ENCODE measurements around the gene NANOS3. TPM values are rescaled to one million over a fixed set of nuclear protein-coding genes. Genes with fewer than 3 reads are reported as not detected.

Gene NANOS3
- total RNA-seq, 1 donor from 2014 or later, result 6.7 TPM

- Mint-ChIP-seq H3K4me3 (ENCODE audit: unreplicated experiment) (no peak overlapping the region), H3K36me3 (ENCODE audit: low read depth) (no peaks in the 10 kb centered on the region), H3K27me3 (ENCODE audit: low read depth) (no peaks in the 10 kb centered on the region), H3K9me3 (ENCODE audit: low read depth) (no peaks in the 10 kb centered on the region), H3K27ac (ENCODE audit: unreplicated experiment) (no peak overlapping the region), H3K4me1 (ENCODE audit: low read depth) (peaks cover 28% of the 10 kb centered on the region)
- TF ChIP-seq, protein P1, sequence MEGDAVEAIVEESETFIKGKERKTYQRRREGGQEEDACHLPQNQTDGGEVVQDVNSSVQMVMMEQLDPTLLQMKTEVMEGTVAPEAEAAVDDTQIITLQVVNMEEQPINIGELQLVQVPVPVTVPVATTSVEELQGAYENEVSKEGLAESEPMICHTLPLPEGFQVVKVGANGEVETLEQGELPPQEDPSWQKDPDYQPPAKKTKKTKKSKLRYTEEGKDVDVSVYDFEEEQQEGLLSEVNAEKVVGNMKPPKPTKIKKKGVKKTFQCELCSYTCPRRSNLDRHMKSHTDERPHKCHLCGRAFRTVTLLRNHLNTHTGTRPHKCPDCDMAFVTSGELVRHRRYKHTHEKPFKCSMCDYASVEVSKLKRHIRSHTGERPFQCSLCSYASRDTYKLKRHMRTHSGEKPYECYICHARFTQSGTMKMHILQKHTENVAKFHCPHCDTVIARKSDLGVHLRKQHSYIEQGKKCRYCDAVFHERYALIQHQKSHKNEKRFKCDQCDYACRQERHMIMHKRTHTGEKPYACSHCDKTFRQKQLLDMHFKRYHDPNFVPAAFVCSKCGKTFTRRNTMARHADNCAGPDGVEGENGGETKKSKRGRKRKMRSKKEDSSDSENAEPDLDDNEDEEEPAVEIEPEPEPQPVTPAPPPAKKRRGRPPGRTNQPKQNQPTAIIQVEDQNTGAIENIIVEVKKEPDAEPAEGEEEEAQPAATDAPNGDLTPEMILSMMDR (IDR thresholded peaks at IDR 0.05), result peak; percentile 53
- no peak for DNase-seq (ENCODE audit: low spot score)
These were observed 6.7 kb downstream of the NANOS3 start for GRCh38 chr19:13883516-13884064.

DNA sequence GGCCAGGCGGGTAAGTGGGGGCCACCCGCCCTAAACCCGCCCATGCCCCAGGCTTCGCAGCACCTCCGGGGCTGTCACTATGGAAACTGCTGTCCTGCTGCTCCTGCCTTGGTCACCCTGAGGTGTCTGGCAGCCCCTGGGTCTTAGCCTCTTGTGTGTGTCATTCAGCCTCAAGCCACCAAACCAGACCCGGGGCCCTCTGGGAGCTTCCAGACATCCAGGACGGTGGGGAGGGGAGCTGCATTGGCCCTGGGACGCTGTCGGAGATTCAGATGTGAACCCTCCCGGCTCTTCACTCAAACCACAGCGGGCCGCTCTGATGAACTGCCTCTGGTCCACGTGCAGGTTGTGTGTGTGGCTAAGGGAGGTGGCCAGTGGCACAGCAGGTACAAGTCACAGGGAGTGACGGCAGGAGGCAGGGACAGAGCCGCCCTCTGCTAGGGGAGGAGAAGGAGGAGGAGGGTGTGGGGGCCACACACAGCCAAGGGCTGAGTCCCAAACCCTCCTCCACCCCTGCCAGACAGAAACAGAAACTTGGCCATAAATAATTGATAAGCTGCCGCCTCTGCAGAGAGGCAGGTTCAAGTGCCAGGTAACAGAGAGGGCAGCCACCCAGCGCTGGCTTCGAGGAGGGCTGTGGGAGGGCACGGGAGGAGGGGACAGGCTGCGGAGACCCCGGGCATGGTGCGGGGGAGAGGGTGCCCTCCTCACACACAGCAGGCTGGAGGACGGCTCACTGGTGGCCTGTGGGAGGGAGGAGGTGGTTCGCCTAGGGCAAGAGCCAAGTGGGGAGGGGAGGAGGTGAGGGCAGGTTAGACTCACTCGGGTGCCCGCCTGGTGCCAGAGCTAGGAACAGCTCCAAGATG is 8.0 kb downstream of the NANOS3 start:
- TF ChIP-seq, protein P1 (IDR thresholded peaks at IDR 0.05), result no peak
- Mint-ChIP-seq H3K27ac (ENCODE audit: unreplicated experiment) (no peak overlapping the region), H3K27me3 (ENCODE audit: low read depth) (no peaks in the 10 kb centered on the region), H3K9me3 (ENCODE audit: low read depth) (no peaks in the 10 kb centered on the region), H3K36me3 (ENCODE audit: low read depth) (no peaks in the 10 kb centered on the region), H3K4me3 (ENCODE audit: unreplicated experiment) (no peak overlapping the region), H3K4me1 (ENCODE audit: low read depth) (peaks cover 24% of the 10 kb centered on the region)
- DNase-seq (ENCODE audit: low spot score), result no peak

DNA sequence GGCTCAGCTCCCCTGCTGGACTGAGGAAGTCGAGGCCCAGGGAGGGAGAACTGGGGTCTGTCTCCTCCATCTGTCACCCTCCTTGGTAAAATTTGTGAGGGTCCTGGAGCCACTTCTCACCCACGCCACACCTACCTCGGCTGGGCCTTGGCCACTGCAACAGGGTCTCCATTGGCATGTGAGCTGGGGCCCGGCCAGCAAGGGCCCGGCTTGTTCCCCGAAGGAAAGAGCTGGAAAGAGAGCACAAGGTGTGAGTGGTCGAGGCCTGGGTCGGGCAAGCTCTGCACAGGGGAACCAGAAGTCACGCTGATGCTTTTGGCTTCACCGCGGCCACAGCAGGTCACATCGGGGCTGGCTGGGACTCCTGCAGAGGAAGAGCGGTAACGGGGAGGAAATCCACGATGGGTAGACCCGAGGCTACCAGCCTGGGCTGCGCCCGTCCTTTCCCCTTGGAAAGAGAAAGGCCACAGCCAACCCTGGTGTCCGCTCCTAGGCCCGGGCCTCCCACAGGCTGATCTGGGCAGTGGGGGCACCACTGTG is 9.0 kb downstream of the NANOS3 start:
- H3K4me3 Mint-ChIP-seq (ENCODE audit: unreplicated experiment), result no peak overlapping the region
- TF ChIP-seq, protein P1 (IDR thresholded peaks at IDR 0.05), result no peak
- peaks cover 16% of the 10 kb centered on the region for H3K4me1 Mint-ChIP-seq (ENCODE audit: low read depth)
- H3K27ac Mint-ChIP-seq (ENCODE audit: unreplicated experiment), result no peak overlapping the region
- no peaks in the 10 kb centered on the region for H3K9me3 Mint-ChIP-seq (ENCODE audit: low read depth)
- no peak for DNase-seq (ENCODE audit: low spot score)
- no peaks in the 10 kb centered on the region for H3K36me3 Mint-ChIP-seq (ENCODE audit: low read depth)
- no peaks in the 10 kb centered on the region for H3K27me3 Mint-ChIP-seq (ENCODE audit: low read depth)

DNA sequence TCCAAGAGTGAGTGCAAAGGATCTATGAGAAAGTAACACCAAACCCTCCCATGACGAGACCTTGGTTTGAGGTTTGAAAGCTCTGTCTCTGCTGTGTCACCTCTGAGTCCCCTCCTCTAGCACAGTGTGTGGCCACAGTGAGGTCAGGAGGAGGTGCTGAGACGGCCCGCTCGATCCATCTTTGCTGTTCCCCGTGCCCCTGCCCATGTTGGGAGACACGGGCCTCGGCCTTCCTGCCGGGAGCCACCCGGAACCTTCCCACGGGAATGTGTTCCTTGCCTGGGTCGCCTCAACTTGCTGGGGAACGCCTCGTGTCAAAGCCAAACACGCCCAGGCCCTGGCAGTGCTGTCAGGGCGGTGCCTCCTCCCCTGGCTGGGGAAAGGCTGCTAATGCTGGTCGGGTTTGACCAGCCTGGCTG is 10.1 kb downstream of the NANOS3 start:
- no peaks in the 10 kb centered on the region for H3K9me3 Mint-ChIP-seq (ENCODE audit: low read depth)
- no peak overlapping the region for H3K27ac Mint-ChIP-seq (ENCODE audit: unreplicated experiment)
- H3K4me1 Mint-ChIP-seq (ENCODE audit: low read depth), result peaks cover 4% of the 10 kb centered on the region
- TF ChIP-seq, protein P1 (IDR thresholded peaks at IDR 0.05), result no peak
- no peak for DNase-seq (ENCODE audit: low spot score)
- no peak overlapping the region for H3K4me3 Mint-ChIP-seq (ENCODE audit: unreplicated experiment)
- no peaks in the 10 kb centered on the region for H3K27me3 Mint-ChIP-seq (ENCODE audit: low read depth)
- no peaks in the 10 kb centered on the region for H3K36me3 Mint-ChIP-seq (ENCODE audit: low read depth)

DNA sequence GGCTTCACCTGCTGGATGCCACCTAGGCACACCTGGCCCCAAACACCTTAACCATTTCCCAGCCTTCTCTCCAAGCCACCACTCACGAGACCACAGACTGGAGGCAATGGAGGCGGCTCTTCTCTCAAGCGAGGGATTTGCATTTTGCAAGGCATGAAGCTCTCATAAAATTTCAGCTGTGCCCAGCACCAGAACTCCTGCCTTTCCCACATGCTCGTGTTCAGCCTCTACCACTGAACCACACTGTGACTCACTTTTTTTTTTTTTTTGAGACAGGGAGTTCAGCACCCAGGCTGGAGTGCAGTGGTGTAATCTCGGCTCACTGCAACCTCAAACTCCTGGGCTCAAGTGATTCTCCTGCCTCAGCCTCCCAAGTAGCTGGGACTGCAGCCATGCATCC is 10.6 kb downstream of the NANOS3 start:
- Mint-ChIP-seq H3K4me1 (ENCODE audit: low read depth) (no peaks in the 10 kb centered on the region), H3K4me3 (ENCODE audit: unreplicated experiment) (no peak overlapping the region), H3K27ac (ENCODE audit: unreplicated experiment) (no peak overlapping the region), H3K36me3 (ENCODE audit: low read depth) (no peaks in the 10 kb centered on the region), H3K9me3 (ENCODE audit: low read depth) (no peaks in the 10 kb centered on the region), H3K27me3 (ENCODE audit: low read depth) (no peaks in the 10 kb centered on the region)
- TF ChIP-seq, protein P1 (IDR thresholded peaks at IDR 0.05), result no peak
- no peak for DNase-seq (ENCODE audit: low spot score)
